MCF 10A (cell line): ENCODE data around the gene SLC7A7. TPM values are rescaled to one million over a fixed set of nuclear protein-coding genes. Genes with fewer than 3 reads are reported as not detected.
"Not testable (repeated sequence)": the region's sequence is repeated elsewhere in the genome, so short reads cannot be mapped to it uniquely, and the experiment has no call there.

Experiments
- BruUV-seq: library from RNA; stranded (reverse); fragments of 400-500 nt; replicated peaks from 2 replicates; lab custom pipeline; 2021; lab: Mats Ljungman, UMichigan
- CTCF ChIA-PET: fragments of 300-600 bp; sonication (Branson Sonifier 250); formaldehyde crosslinking; extraction: SDS; loops from one replicate; lab custom pipeline; 2021; ENCODE audit warnings: antibody characterized with exemption, inconsistent platforms; lab: Yijun Ruan, JAX
- POLR2A ChIA-PET: fragments of 300-600, 350-650 bp; sonication (Branson Sonifier 250); formaldehyde crosslinking; extraction: SDS; loops from one replicate; lab custom pipeline; 2020; ENCODE audit warnings: antibody characterized with exemption, inconsistent platforms; lab: Yijun Ruan, JAX
- DNase-seq: peaks from one replicate; pipeline ENCODE4 v3.0.0-alpha.2; 2018; ENCODE audit not compliant: unreplicated experiment
- H3K27ac Mint-ChIP-seq: one replicate; pipeline ENCODE4 v1.8.0; 2022; ENCODE audit warnings: mild to moderate bottlenecking, low read depth, mixed read lengths; ENCODE audit not compliant: unreplicated experiment
- H3K27me3 Mint-ChIP-seq: one replicate; pipeline ENCODE4 v1.8.0; 2022; ENCODE audit warnings: mixed read lengths; ENCODE audit not compliant: insufficient read depth, unreplicated experiment
- H3K36me3 Mint-ChIP-seq: one replicate; pipeline ENCODE4 v1.8.0; 2022; ENCODE audit warnings: mild to moderate bottlenecking, moderate library complexity, mixed read lengths; ENCODE audit not compliant: insufficient read depth, unreplicated experiment
- H3K4me1 Mint-ChIP-seq: one replicate; pipeline ENCODE4 v1.8.0; 2022; ENCODE audit warnings: mixed read lengths; ENCODE audit not compliant: insufficient read depth, unreplicated experiment
- H3K4me3 Mint-ChIP-seq: one replicate; pipeline ENCODE4 v1.8.0; 2022; ENCODE audit warnings: mild to moderate bottlenecking, moderate library complexity, mixed read lengths; ENCODE audit not compliant: unreplicated experiment
- H3K9me3 Mint-ChIP-seq: one replicate; pipeline ENCODE4 v1.8.0; 2022; ENCODE audit warnings: mixed read lengths; ENCODE audit not compliant: unreplicated experiment
- intact Hi-C: fragments of 100-400 bp; cut with micrococcal nuclease; formaldehyde crosslinking; loops from 2 replicates; pipeline ENCODE4 v1.14.1; 2022
- total RNA-seq: library from RNA; stranded (reverse); gene quantifications from 2 replicates; pipeline ENCODE4 v1.2.3, GENCODE V29; 2022
- TF ChIP-seq, protein P1 (sequence below): fragments of 200-600 bp; IDR thresholded peaks from one replicate; pipeline ENCODE4 v1.8.0; 2022; ENCODE audit warnings: antibody characterized with exemption, mild to moderate bottlenecking; ENCODE audit not compliant: unreplicated experiment

Gene SLC7A7
- total RNA-seq, 1 experiment from 2014 or later: 0.98 TPM

DNA sequence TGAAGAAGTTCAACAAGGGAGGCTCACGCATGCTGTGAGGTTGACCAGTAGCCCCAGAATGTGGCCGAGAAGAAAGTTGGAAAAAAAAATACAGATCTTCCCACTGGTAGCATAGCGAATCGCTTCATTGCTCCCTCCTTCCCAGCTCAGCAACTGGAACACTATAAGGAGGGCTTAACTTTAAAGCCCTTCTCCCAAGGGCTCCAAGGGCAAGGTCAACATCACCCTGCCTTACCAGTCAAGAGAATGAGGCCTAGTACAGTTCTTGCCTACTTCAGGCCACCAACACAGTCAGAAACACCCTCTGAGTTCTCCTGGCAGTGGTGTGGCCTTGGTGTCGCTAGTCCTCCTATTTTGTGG lies 34.3 kb downstream of the SLC7A7 start:
- intact Hi-C loops: no loop called here
- POLR2A ChIA-PET: interaction anchor here (1.5 to 1.7 kb wide), 2 partner anchors 14 to 43 kb away, joined by 5 read pairs; partner anchors contain the start of gene OXA1L
- CTCF ChIA-PET: interaction anchor here (0.7 to 2.1 kb wide), 6 partner anchors 14 to 210 kb away, joined by 3 to 11 read pairs (median 4); partner anchors contain the start of gene OXA1L

DNA sequence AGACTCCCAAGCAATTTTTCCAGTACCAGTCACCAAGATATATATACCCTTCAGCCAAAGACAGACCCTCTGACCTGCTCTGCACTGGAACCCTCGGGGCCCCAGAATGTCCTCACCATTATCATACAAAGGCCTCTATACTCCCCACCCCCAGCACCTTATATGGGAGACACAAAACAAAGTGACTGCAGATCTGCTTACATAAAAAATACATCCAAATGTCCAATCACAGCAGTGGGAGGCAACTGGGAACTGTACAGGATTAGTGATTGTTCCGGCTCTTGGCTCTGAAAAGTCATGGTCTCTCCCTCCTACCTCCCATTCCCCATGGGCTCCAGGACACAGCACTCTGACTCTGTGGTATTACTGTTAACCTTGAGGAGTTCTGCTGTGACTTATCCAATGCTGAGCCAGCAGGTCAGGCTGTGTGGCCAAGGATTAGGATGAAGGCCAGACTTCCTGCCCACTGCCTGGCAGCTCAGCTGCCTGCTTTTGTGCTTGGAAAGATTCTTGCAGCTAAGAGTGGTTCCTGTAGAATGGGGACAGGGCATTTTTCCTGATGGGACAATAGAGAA lies 35.0 kb downstream of the SLC7A7 start:
- BruUV-seq: no TSS peak
- no peaks in the 10 kb centered on the region for H3K27me3 Mint-ChIP-seq
- H3K9me3 Mint-ChIP-seq: no peaks in the 10 kb centered on the region
- DNase-seq: no peak
- CTCF ChIA-PET: interaction anchor here (0.6 to 1.5 kb wide), 6 partner anchors 47 to 209 kb away, joined by 3 to 4 read pairs (median 4); no protein-coding TSS in a partner anchor
- intact Hi-C loops: no loop called here
- TF ChIP-seq, protein P1, sequence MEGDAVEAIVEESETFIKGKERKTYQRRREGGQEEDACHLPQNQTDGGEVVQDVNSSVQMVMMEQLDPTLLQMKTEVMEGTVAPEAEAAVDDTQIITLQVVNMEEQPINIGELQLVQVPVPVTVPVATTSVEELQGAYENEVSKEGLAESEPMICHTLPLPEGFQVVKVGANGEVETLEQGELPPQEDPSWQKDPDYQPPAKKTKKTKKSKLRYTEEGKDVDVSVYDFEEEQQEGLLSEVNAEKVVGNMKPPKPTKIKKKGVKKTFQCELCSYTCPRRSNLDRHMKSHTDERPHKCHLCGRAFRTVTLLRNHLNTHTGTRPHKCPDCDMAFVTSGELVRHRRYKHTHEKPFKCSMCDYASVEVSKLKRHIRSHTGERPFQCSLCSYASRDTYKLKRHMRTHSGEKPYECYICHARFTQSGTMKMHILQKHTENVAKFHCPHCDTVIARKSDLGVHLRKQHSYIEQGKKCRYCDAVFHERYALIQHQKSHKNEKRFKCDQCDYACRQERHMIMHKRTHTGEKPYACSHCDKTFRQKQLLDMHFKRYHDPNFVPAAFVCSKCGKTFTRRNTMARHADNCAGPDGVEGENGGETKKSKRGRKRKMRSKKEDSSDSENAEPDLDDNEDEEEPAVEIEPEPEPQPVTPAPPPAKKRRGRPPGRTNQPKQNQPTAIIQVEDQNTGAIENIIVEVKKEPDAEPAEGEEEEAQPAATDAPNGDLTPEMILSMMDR: no peak
- H3K4me1 Mint-ChIP-seq: no peaks in the 10 kb centered on the region
- H3K27ac Mint-ChIP-seq: peak overlapping the region; percentile 43
- no peak overlapping the region for H3K4me3 Mint-ChIP-seq
- POLR2A ChIA-PET: no interaction called here
- no peaks in the 10 kb centered on the region for H3K36me3 Mint-ChIP-seq

More for the DNA sequence above, 34.3 kb downstream of the SLC7A7 start:
- Mint-ChIP-seq H3K9me3 (no peaks in the 10 kb centered on the region), H3K4me3 (no peak overlapping the region), H3K36me3 (no peaks in the 10 kb centered on the region), H3K27me3 (no peaks in the 10 kb centered on the region), H3K4me1 (no peaks in the 10 kb centered on the region), H3K27ac (no peak overlapping the region)
- no peak for DNase-seq
- TF ChIP-seq, protein P1: no peak
- no TSS peak for BruUV-seq

DNA sequence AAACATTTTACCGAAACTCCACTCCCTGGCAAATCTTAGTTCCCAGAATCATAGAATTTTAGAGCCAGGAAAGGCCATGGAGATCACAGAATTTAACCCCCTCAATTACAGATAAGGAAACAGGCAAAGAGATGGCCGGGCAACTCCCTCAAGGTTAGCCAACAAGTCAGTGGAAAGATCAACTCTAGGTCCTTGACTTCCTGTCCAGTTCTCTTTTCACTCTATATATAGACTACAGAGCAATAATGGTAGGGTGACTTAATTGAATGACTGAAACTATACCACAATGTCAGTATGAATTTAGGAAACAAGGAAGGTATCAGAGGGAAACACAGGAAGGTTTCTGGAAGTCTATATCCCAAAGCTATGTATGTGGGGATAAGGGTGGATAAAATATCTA lies 37.2 kb downstream of the SLC7A7 start:
- H3K4me1 Mint-ChIP-seq: no peaks in the 10 kb centered on the region
- TF ChIP-seq, protein P1: no peak
- no peak overlapping the region for H3K4me3 Mint-ChIP-seq
- H3K27me3 Mint-ChIP-seq: no peaks in the 10 kb centered on the region
- H3K36me3 Mint-ChIP-seq: peaks cover 1% of the 10 kb centered on the region
- no peaks in the 10 kb centered on the region for H3K9me3 Mint-ChIP-seq
- BruUV-seq: no TSS peak
- no peak overlapping the region for H3K27ac Mint-ChIP-seq
- ChIA-PET POLR2A (interaction anchor here (0.6 to 0.8 kb wide), 3 partner anchors 11 to 189 kb away, joined by 3 to 6 read pairs (median 4); partner anchors contain the start of gene DAD1), CTCF (interaction anchor here (0.6 to 4.9 kb wide), 11 partner anchors 12 to 208 kb away, joined by 3 to 36 read pairs (median 4); partner anchors contain the start of gene OXA1L)
- DNase-seq: no peak
- intact Hi-C loops: no loop called here

DNA sequence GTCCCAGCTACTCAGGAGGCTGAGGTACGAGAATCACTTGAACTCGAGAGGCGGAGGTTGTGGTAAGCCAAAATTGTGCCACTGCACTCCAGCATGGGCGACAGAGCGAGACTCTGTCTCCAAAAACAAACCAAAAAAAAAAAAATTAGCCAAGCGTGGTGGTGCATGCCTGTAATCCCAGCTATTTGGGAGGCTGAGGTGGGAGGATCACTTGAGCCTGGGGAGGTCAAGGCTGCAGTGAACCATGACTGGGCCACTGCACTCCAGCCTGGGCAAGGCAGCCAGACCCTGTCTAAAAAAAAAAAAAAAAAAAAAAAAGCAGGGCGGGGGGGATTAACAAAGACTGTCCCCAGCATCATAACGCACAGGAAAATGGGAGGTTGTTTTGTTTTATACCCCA lies 38.4 kb downstream of the SLC7A7 start:
- not testable (repeated sequence) for H3K27ac Mint-ChIP-seq, BruUV-seq, H3K4me1 Mint-ChIP-seq, H3K9me3 Mint-ChIP-seq, DNase-seq, H3K4me3 Mint-ChIP-seq, H3K27me3 Mint-ChIP-seq
- peaks cover 14% of the 10 kb centered on the region for H3K36me3 Mint-ChIP-seq
- CTCF ChIA-PET: interaction anchor here (0.6 to 4.9 kb wide), 6 partner anchors 32 to 207 kb away, joined by 3 to 36 read pairs (median 3); no protein-coding TSS in a partner anchor
- POLR2A ChIA-PET: interaction anchor here (0.7 kb wide), 1 partner anchor 251 kb away, joined by 3 read pairs; no protein-coding TSS in a partner anchor
- intact Hi-C loops: loop anchor here (1.0 kb wide), 2 partner anchors 45 to 76 kb away; no protein-coding TSS in a partner anchor
